Measurements from ENCODE around the gene CELSR1. TPM values are rescaled to one million over a fixed set of nuclear protein-coding genes. Genes with fewer than 3 reads are reported as not detected.

Gene CELSR1
- total RNA-seq, 1 experiment from 2014 or later = 22.6 TPM

DNA sequence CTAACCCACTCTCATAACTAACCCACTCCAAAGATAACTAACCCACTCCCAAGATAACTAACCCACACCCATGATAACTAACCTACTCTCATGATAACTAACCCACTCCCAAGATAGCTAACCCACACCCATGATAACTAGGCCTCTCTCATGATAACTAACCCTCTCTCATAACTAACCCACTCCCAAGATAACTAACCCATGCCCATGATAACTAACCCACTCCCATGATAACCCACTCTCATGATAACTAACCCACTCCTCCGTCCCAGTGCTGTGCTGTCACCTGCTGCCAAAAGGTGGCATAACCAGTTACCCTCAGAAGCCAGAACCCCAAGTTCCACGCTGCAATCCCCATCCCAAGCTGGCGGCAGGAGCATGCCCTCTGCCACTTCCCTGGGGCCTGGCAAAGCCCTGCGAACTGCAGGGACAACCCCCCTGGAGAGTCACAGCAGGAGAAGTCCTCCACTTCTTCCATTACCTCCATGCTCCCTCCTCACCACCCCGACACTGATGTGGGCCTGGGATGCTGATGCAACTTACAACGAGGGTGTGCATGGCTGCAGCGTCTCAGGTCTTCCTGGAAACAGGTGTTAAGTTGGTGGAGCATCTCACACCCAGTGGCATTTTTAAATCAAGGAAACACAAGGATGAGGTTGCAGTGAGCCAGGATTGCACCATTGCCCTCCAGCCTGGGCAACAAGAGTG is 30.8 kb upstream of the CELSR1 start:
- Histone ChIP-seq H2AK5ac (ENCODE audit: insufficient read length, low read length) (no peak overlapping the region), H3T11ph (ENCODE audit: low read length) (no peak overlapping the region), H4K91ac (ENCODE audit: insufficient read length, low read depth, low read length) (no peak overlapping the region), H3K9ac (ENCODE audit: extremely low read depth, insufficient read length, low read length) (no peak overlapping the region), H3K9me3 (ENCODE audit: control insufficient read depth, low read depth, low read length) (no peaks in the 10 kb centered on the region), H4K8ac (replicated peaks; ENCODE audit: insufficient read length, low read depth, low read length) (no peak overlapping the region), H3K27ac (ENCODE audit: insufficient read length, low read depth, low read length) (no peak overlapping the region), H3K4me2 (ENCODE audit: insufficient read depth, insufficient read length, low read length) (no peak overlapping the region), H3K56ac (ENCODE audit: insufficient read length, low read depth, low read length) (no peak overlapping the region), H2BK20ac (ENCODE audit: low read depth, low read length, poor library complexity, severe bottlenecking) (no peak overlapping the region), H3K79me1 (ENCODE audit: insufficient read depth, low read depth, low read length, poor library complexity, severe bottlenecking) (no peaks in the 10 kb centered on the region), H2BK12ac (ENCODE audit: insufficient read length, low read depth, low read length) (no peak overlapping the region), H3K27me3 (ENCODE audit: insufficient read depth, low read length) (no peaks in the 10 kb centered on the region), H3K79me2 (ENCODE audit: insufficient read depth, low read length) (no peaks in the 10 kb centered on the region), H2BK15ac (ENCODE audit: low read depth, low read length) (no peak overlapping the region), H2BK120ac (ENCODE audit: low read depth, low read length, poor library complexity, severe bottlenecking) (no peak overlapping the region), H3K4me1 (ENCODE audit: insufficient read depth, low read length) (no peaks in the 10 kb centered on the region), H4K5ac (ENCODE audit: insufficient read length, low read depth, low read length) (no peak overlapping the region), H3K4ac (ENCODE audit: low read depth, low read length) (no peak overlapping the region), H3K14ac (ENCODE audit: insufficient read depth, low read length) (no peak overlapping the region), H3K23me2 (ENCODE audit: insufficient read length, low read depth, low read length, poor library complexity, severe bottlenecking) (no peaks in the 10 kb centered on the region), H3K18ac (ENCODE audit: insufficient read length, low read depth, low read length) (no peak overlapping the region), H2AFZ (ENCODE audit: low read length) (no peak overlapping the region), H4K20me1 (ENCODE audit: control insufficient read depth, insufficient read depth, insufficient read length) (no peaks in the 10 kb centered on the region), H2BK5ac (ENCODE audit: insufficient read length, low read length) (no peak overlapping the region), H3K23ac (ENCODE audit: insufficient read length, low read depth, low read length) (no peak overlapping the region)
- peak overlapping the region in 1 of 2 experiments; percentile 3; a peak in 1 of 5 replicates for H3K4me3 Mint-ChIP-seq
- TF ChIP-seq, protein P1, sequence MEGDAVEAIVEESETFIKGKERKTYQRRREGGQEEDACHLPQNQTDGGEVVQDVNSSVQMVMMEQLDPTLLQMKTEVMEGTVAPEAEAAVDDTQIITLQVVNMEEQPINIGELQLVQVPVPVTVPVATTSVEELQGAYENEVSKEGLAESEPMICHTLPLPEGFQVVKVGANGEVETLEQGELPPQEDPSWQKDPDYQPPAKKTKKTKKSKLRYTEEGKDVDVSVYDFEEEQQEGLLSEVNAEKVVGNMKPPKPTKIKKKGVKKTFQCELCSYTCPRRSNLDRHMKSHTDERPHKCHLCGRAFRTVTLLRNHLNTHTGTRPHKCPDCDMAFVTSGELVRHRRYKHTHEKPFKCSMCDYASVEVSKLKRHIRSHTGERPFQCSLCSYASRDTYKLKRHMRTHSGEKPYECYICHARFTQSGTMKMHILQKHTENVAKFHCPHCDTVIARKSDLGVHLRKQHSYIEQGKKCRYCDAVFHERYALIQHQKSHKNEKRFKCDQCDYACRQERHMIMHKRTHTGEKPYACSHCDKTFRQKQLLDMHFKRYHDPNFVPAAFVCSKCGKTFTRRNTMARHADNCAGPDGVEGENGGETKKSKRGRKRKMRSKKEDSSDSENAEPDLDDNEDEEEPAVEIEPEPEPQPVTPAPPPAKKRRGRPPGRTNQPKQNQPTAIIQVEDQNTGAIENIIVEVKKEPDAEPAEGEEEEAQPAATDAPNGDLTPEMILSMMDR (conservative IDR thresholded peaks at IDR 0.05) = peak; percentile 28; the same call in 1 of the 3 replicates
- no CpG with 5 or more reads among the region's 7 CpGs for WGBS (ENCODE audit: extremely low coverage, insufficient read length, low lambda C conversion rate)
- DNase-seq = no peak
- H3K4me1 Mint-ChIP-seq = peaks cover 3 to 9% of the 10 kb centered on the region in 2 experiments
- peaks cover 0 to 5% (median 0%) of the 10 kb centered on the region in 3 experiments; a peak in 3 of 7 replicates for H3K36me3 Mint-ChIP-seq (ENCODE audit: insufficient read depth in 1 of 3, low read depth in 3 of 3)
- H3K27me3 Mint-ChIP-seq (ENCODE audit: low read depth) = peaks cover 9% of the 10 kb centered on the region
- 0 out of 7 replicates have a peak overlapping the region, but pooled peaks of 1 of the 3 experiments have one; percentile 26 for H3K27ac Mint-ChIP-seq
- peaks cover 15 to 18% of the 10 kb centered on the region in 2 experiments for H3K9me3 Mint-ChIP-seq

All from H9 (cell line).